Measurements from ENCODE around the gene LRGUK.

The LRGUK gene

DNA sequence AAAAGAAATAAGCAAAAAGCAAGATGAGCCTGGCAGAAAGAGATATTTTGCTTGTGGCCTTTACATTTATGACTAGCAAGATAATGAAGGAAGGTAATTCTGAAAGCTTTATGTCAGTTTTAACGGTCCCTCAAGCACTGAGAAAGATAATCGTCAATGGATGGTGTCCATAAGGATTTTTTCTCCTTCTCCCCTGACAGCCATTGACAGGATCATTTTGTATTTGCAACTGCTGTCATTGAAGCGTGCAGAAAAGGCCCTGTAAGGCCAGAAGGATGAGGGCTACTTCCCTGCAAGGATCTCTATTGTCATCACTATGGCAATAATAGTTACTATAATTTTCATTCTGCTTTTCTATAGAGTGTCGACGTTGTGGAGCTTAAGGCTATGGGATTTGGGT lies 994 bp upstream of the LRGUK start:
- no peaks in the 10 kb centered on the region for H3K9me3 ChIP-seq (ENCODE audit: control insufficient read depth, insufficient read depth, low read depth, low read length)
- no peak overlapping the region for H3K27ac ChIP-seq (ENCODE audit: low read depth, low read length)
- H3K36me3 ChIP-seq (ENCODE audit: control insufficient read depth, insufficient read depth, low read length): no peaks in the 10 kb centered on the region
- H3K9ac ChIP-seq (ENCODE audit: low read length): no peak overlapping the region
- no peak overlapping the region for H3K4me3 ChIP-seq (ENCODE audit: low read depth, low read length)
- H3K4me1 ChIP-seq (ENCODE audit: control insufficient read depth, insufficient read depth, low read length): peaks cover 29% of the 10 kb centered on the region
- peaks cover 9% of the 10 kb centered on the region; the same call in 1 of the 2 replicates for H3K27me3 ChIP-seq (ENCODE audit: control insufficient read depth, insufficient read depth, low read length)

DNA sequence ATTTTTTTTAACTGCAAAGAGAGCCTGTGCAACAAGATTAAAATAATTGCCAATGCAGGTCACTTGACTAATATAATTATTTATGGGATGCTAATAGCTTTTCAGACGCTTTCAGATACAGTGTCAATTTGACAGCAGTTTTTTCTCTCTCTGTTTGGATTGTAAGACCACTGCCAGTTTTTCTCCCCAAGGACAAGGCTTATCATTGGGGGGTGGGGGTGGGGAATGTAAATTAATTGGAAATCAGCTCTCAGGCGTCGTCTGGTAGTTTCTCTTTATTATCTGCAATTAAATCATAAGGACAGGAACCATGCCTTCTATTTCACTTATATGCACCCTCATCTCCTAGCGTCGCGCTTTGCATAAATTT lies 559 bp upstream of the LRGUK start:
- Histone ChIP-seq H3K9me3 (ENCODE audit: control insufficient read depth, insufficient read depth, low read depth, low read length) (no peaks in the 10 kb centered on the region), H3K4me1 (ENCODE audit: control insufficient read depth, insufficient read depth, low read length) (peaks cover 33% of the 10 kb centered on the region), H3K27me3 (ENCODE audit: control insufficient read depth, insufficient read depth, low read length) (peaks cover 9% of the 10 kb centered on the region; the same call in 1 of the 2 replicates), H3K27ac (ENCODE audit: low read depth, low read length) (no peak overlapping the region), H3K36me3 (ENCODE audit: control insufficient read depth, insufficient read depth, low read length) (no peaks in the 10 kb centered on the region), H3K9ac (ENCODE audit: low read length) (no peak overlapping the region), H3K4me3 (ENCODE audit: low read depth, low read length) (peak overlapping the region; percentile 84)

- no peaks in the 10 kb centered on the region for H3K9me3 ChIP-seq (ENCODE audit: control insufficient read depth, insufficient read depth, low read depth, low read length)
- H3K4me3 ChIP-seq (ENCODE audit: low read depth, low read length): no peak overlapping the region
- H3K36me3 ChIP-seq (ENCODE audit: control insufficient read depth, insufficient read depth, low read length): no peaks in the 10 kb centered on the region
- peaks cover 9% of the 10 kb centered on the region; the same call in 1 of the 2 replicates for H3K27me3 ChIP-seq (ENCODE audit: control insufficient read depth, insufficient read depth, low read length)
- no peak overlapping the region for H3K9ac ChIP-seq (ENCODE audit: low read length)
- no peak overlapping the region for H3K27ac ChIP-seq (ENCODE audit: low read depth, low read length)
- peaks cover 35% of the 10 kb centered on the region for H3K4me1 ChIP-seq (ENCODE audit: control insufficient read depth, insufficient read depth, low read length)
Observed at GRCh38 chr7:134128829-134129228, 1.7 kb downstream of the LRGUK start.

- Histone ChIP-seq H3K9me3 (ENCODE audit: control insufficient read depth, insufficient read depth, low read depth, low read length) (peaks cover under 1% of the 10 kb centered on the region; the same call in 1 of the 2 replicates), H3K27me3 (ENCODE audit: control insufficient read depth, insufficient read depth, low read length) (peaks cover 9% of the 10 kb centered on the region; the same call in 1 of the 2 replicates), H3K9ac (ENCODE audit: low read length) (peak overlapping the region; percentile 29), H3K27ac (ENCODE audit: low read depth, low read length) (peak overlapping the region; percentile 93), H3K4me1 (ENCODE audit: control insufficient read depth, insufficient read depth, low read length) (peaks cover 35% of the 10 kb centered on the region), H3K4me3 (ENCODE audit: low read depth, low read length) (peak overlapping the region; percentile 31), H3K36me3 (ENCODE audit: control insufficient read depth, insufficient read depth, low read length) (no peaks in the 10 kb centered on the region)
Observed at GRCh38 chr7:134129856-134130523, 2.9 kb downstream of the LRGUK start.

DNA sequence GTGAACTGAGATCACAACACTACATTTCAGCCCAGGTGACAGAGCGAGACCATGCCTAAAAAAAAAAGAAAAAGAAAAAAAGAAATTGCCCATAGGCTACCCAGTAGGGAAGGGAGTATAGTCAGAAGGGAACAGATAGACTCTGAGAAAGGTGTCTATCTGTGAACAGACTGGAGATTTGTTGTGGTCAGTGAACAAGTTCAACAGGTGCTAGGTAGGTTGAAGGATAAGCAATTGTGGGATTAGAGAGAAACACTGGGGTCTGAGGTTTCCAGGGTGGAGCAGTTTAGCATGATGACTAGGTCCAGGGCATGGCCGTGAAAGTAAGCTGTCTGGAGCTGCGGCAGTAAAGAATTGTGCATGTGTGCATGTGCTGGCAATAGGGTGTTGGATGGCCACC lies 6.9 kb downstream of the LRGUK start:
- H3K9ac ChIP-seq (ENCODE audit: low read length): no peak overlapping the region
- H3K9me3 ChIP-seq (ENCODE audit: control insufficient read depth, insufficient read depth, low read depth, low read length): peaks cover 6% of the 10 kb centered on the region
- no peaks in the 10 kb centered on the region for H3K27me3 ChIP-seq (ENCODE audit: control insufficient read depth, insufficient read depth, low read length)
- H3K27ac ChIP-seq (ENCODE audit: low read depth, low read length): no peak overlapping the region
- no peaks in the 10 kb centered on the region for H3K36me3 ChIP-seq (ENCODE audit: control insufficient read depth, insufficient read depth, low read length)
- H3K4me3 ChIP-seq (ENCODE audit: low read depth, low read length): no peak overlapping the region
- H3K4me1 ChIP-seq (ENCODE audit: control insufficient read depth, insufficient read depth, low read length): peaks cover 24% of the 10 kb centered on the region

GRCh38 chr7:134140889-134141867 lies 14.0 kb downstream of the LRGUK start:
- Histone ChIP-seq H3K36me3 (ENCODE audit: control insufficient read depth, insufficient read depth, low read length) (no peaks in the 10 kb centered on the region; the same call in 1 of the 2 replicates), H3K4me3 (ENCODE audit: low read depth, low read length) (no peak overlapping the region), H3K4me1 (ENCODE audit: control insufficient read depth, insufficient read depth, low read length) (peaks cover 3% of the 10 kb centered on the region), H3K27ac (ENCODE audit: low read depth, low read length) (no peak overlapping the region), H3K9ac (ENCODE audit: low read length) (no peak overlapping the region), H3K27me3 (ENCODE audit: control insufficient read depth, insufficient read depth, low read length) (no peaks in the 10 kb centered on the region), H3K9me3 (ENCODE audit: control insufficient read depth, insufficient read depth, low read depth, low read length) (no peaks in the 10 kb centered on the region)

GRCh38 chr7:134141868-134142264 lies 14.7 kb downstream of the LRGUK start:
- no peaks in the 10 kb centered on the region for H3K9me3 ChIP-seq (ENCODE audit: control insufficient read depth, insufficient read depth, low read depth, low read length)
- H3K27ac ChIP-seq (ENCODE audit: low read depth, low read length): no peak overlapping the region
- H3K36me3 ChIP-seq (ENCODE audit: control insufficient read depth, insufficient read depth, low read length): no peaks in the 10 kb centered on the region; the same call in 1 of the 2 replicates
- no peak overlapping the region for H3K4me3 ChIP-seq (ENCODE audit: low read depth, low read length)
- H3K27me3 ChIP-seq (ENCODE audit: control insufficient read depth, insufficient read depth, low read length): no peaks in the 10 kb centered on the region
- H3K9ac ChIP-seq (ENCODE audit: low read length): no peak overlapping the region
- H3K4me1 ChIP-seq (ENCODE audit: control insufficient read depth, insufficient read depth, low read length): peaks cover 3% of the 10 kb centered on the region

DNA sequence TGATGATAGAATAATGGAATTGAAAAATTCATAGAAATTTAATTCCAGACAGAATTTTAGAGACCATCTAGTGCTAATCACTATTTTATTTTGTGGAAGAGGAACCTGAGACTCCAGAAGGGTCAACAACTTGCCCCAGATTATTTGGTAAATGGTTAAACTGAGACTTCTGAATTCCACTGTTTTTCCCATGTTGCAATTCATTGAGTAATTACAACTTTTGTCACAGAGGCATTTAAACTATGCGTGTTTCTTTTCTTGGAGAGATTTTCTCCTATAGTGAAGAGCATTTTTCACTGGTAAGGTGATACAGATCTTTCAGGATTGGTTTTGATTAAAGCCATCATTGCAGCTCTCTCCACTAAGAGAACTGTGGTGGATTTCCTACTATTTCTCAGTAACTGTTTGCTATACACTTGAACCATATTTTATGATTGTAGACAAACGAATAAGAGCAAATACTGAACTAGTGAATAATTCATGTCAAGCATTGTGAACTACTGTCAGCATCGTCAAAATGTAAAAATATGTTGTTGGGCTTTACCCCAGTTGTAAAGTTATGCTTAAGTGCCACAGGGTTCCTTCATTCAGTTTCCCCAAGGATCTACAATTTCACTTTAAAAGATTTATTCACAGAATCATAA lies 26.5 kb downstream of the LRGUK start:
- H3K9ac ChIP-seq (ENCODE audit: low read length): no peak overlapping the region
- no peaks in the 10 kb centered on the region for H3K9me3 ChIP-seq (ENCODE audit: control insufficient read depth, insufficient read depth, low read depth, low read length)
- no peak overlapping the region for H3K4me3 ChIP-seq (ENCODE audit: low read depth, low read length)
- no peaks in the 10 kb centered on the region for H3K27me3 ChIP-seq (ENCODE audit: control insufficient read depth, insufficient read depth, low read length)
- no peaks in the 10 kb centered on the region for H3K36me3 ChIP-seq (ENCODE audit: control insufficient read depth, insufficient read depth, low read length)
- H3K4me1 ChIP-seq (ENCODE audit: control insufficient read depth, insufficient read depth, low read length): peaks cover 22% of the 10 kb centered on the region; the same call in 1 of the 2 replicates
- no peak overlapping the region for H3K27ac ChIP-seq (ENCODE audit: low read depth, low read length)

GRCh38 chr7:134154581-134155130 lies 27.5 kb downstream of the LRGUK start:
- H3K36me3 ChIP-seq (ENCODE audit: control insufficient read depth, insufficient read depth, low read length): no peaks in the 10 kb centered on the region
- peaks cover 22% of the 10 kb centered on the region; the same call in 1 of the 2 replicates for H3K4me1 ChIP-seq (ENCODE audit: control insufficient read depth, insufficient read depth, low read length)
- no peaks in the 10 kb centered on the region for H3K27me3 ChIP-seq (ENCODE audit: control insufficient read depth, insufficient read depth, low read length)
- no peaks in the 10 kb centered on the region for H3K9me3 ChIP-seq (ENCODE audit: control insufficient read depth, insufficient read depth, low read depth, low read length)
- no peak overlapping the region for H3K9ac ChIP-seq (ENCODE audit: low read length)
- H3K4me3 ChIP-seq (ENCODE audit: low read depth, low read length): no peak overlapping the region
- no peak overlapping the region for H3K27ac ChIP-seq (ENCODE audit: low read depth, low read length)

GRCh38 chr7:134155206-134155605 lies 28.1 kb downstream of the LRGUK start:
- Histone ChIP-seq H3K27ac (ENCODE audit: low read depth, low read length) (no peak overlapping the region), H3K27me3 (ENCODE audit: control insufficient read depth, insufficient read depth, low read length) (no peaks in the 10 kb centered on the region), H3K9me3 (ENCODE audit: control insufficient read depth, insufficient read depth, low read depth, low read length) (no peaks in the 10 kb centered on the region), H3K4me3 (ENCODE audit: low read depth, low read length) (no peak overlapping the region), H3K36me3 (ENCODE audit: control insufficient read depth, insufficient read depth, low read length) (no peaks in the 10 kb centered on the region), H3K4me1 (ENCODE audit: control insufficient read depth, insufficient read depth, low read length) (peaks cover 22% of the 10 kb centered on the region; the same call in 1 of the 2 replicates), H3K9ac (ENCODE audit: low read length) (no peak overlapping the region)

Measured in HUES6 (cell line).